DMS114 treated with DMSO at 0.1 percent for 48 hours (cell line): Measurements from ENCODE around the gene CA10.

ENCODE experiments used
- DNase-seq: peaks from one replicate; lab custom pipeline; 2025; ENCODE audit not compliant: unreplicated experiment; lab: John Stamatoyannopoulos, UW

The CA10 gene

GRCh38 chr17:52048137-52048898 is 110.2 kb downstream of the CA10 start:
- DNase-seq = no peak

DNA sequence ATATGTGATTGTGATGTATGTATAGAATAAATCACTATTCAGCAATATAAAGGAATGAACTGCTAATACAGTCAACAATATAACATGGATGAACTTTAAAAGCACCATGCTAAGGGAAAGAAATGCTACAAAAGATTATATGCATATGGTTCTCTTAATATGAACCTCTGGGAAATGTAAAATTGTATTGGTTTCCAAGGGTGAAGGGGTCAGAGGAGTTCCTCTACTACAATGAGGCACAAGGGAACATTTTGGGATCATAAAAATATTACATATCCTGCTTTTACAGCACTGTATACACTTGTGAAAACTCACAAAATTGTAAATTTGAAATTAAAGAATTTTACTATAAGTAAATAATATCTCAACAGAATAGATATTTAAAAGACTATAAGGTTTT is 111.4 kb downstream of the CA10 start:
- no peak for DNase-seq

- DNase-seq = no peak
These were observed 117.3 kb downstream of the CA10 start for GRCh38 chr17:52041123-52041617.

GRCh38 chr17:52036416-52036815 is 122.1 kb downstream of the CA10 start:
- no peak for DNase-seq

DNA sequence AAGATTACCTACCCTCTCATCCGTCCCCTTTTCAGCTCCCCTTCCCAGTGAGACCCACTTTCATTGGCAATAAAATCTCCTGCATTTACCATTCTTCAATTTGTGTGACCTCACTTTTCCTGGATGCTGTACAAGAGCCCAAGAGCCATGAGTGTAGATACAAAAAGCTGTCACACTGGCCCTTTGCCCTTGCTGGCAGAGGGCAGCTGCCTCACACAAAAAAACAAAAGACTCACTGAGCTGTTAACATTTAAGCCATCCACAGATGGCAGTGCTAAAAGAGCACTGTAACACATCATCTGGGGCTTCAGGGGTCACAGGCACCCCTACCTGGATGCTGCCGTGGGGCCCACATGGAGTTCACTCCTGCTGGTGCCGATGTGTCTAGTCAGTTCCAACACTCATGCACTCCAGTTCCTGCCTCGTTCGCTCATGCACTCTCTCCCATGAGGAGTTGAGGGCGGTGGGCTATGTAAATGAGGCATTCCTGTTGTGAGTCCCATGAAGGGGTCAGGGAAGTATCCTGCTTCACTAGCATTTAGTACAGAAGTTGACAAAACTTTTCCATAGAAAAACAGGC is 123.1 kb downstream of the CA10 start:
- no peak for DNase-seq

GRCh38 chr17:52032454-52032853 is 126.1 kb downstream of the CA10 start:
- no peak for DNase-seq

GRCh38 chr17:52030052-52030451 is 128.5 kb downstream of the CA10 start:
- no peak for DNase-seq

GRCh38 chr17:52027620-52028295 is 130.8 kb downstream of the CA10 start:
- no peak for DNase-seq

- DNase-seq = no peak
These were observed 131.4 kb downstream of the CA10 start for GRCh38 chr17:52027081-52027480.

DNA sequence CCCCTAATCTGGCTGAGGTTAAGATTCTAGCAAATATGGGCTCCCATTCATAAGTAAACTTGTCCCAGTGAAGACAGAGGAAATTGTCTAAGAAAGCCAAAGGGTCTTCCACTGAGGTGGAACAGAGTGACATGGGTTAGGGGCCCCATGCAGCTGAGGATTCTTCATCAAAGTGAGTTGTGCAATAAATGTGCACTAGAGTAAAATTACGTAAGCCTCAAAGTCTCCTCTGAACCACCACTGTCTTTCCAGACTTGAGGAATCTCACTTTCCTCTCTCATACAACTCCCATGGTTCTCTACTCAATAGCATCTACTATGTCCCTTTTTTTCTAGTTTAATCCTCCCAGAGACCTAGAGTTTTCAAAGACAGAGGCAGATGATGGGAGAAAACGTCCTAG is 132.4 kb downstream of the CA10 start:
- no peak for DNase-seq

DNA sequence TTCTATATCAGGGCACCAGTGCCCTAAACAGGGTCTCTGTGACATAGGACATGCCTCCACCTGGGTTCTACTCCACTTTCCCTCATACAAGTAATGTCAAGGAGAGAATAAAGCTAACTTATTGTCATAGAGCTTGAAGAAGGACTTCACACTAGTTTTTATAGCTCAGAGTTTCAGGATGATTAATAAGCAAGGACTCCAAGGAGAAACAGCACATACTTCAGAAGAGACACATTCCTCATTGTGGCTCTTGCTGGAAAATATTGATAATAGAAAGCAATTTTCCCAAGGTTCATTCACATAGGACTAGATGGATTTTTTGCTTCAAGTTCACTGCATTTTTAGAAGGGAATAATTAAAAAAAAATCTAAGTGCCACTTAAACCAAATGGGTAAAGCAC is 133.3 kb downstream of the CA10 start:
- no peak for DNase-seq

- DNase-seq = no peak
These were observed 134.1 kb downstream of the CA10 start for GRCh38 chr17:52024300-52024870.

- no peak for DNase-seq
These were observed 147.4 kb downstream of the CA10 start for GRCh38 chr17:52011064-52011463.

GRCh38 chr17:51999654-52000053 is 158.9 kb downstream of the CA10 start:
- DNase-seq = no peak

GRCh38 chr17:51997723-51998122 is 160.8 kb downstream of the CA10 start:
- no peak for DNase-seq

GRCh38 chr17:51995797-51996403 is 162.6 kb downstream of the CA10 start:
- DNase-seq = no peak

DNA sequence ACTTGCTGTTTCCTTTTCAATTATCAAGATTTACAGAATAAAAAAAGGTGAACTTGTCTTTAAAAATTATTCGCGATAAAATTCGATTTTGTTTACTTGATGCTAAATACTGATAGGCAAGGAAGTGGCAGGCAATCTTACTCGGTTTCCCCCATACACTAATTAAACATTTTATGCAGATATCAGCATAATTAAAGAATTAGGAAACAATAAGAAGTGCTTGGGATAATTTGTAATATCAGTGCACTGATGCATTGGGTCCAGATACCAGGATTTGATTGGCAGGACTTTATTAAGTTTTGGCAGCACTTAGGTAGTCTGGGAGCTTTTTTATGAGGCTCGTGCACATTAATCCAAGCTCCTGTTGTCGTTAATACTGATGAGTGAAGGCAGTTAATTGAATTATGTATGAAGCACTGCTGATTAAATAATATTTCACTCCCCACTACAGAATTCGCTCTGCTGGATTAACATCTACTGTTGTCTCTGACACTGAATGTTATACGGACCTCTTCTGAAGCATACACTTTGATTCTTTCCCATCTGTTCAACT is 165.6 kb downstream of the CA10 start:
- DNase-seq = no peak

DNA sequence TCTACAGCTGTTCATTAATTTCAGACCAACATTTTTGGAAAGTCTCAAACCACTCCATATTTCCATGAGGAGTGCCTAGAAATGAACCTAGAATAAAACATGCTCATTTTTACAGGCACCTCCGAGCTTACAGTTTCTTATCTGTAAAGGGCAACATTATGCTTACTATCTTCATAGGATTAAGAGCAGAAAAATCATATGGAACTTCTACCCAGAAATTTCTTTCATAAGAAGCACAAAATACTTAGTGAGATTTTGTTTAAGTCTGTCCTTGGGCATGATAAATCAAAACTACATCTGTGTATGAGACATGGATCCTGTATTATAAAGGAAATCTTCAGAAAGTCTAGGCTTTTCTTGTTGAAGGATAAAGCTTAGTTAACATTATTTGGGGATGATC is 187.4 kb downstream of the CA10 start:
- no peak for DNase-seq

DNA sequence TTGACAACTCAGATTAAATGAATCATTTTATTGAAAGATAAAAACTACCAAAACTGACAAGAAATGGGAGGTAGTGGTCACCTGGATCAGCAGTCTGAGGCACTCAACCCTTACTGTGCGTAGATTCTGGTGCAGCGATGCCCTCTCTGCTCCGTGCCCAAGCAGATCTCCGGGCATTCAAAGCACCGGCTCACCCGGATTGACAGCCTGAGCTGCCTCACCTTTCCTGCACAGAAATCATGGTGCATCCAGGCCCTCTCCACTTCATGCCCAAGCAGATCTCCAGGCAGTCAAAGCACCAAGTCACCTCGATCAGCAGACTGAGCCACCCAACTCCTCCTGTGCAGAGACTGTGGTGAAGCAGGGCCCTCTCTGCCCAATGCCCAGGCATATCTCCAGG is 196.8 kb downstream of the CA10 start:
- DNase-seq = no peak

DNA sequence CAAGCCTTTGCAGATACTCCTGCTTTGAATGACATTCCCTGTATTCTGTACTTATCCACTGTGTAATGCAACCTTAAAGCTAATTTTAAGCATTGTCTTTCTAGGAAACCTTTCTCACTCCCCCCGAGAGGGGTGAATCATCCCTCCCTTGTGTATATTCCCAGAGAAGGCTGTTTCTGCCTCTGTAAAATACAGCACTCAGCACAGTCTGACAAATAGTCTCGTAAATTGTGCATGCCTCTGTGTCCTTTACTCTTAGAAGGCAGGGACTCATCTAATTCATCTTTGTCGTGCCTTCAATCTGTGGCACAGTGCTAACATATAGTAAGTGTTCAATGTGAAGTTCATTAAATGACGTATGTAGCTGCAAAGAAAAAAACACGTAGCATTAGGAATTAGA is 200.7 kb downstream of the CA10 start:
- no peak for DNase-seq

DNA sequence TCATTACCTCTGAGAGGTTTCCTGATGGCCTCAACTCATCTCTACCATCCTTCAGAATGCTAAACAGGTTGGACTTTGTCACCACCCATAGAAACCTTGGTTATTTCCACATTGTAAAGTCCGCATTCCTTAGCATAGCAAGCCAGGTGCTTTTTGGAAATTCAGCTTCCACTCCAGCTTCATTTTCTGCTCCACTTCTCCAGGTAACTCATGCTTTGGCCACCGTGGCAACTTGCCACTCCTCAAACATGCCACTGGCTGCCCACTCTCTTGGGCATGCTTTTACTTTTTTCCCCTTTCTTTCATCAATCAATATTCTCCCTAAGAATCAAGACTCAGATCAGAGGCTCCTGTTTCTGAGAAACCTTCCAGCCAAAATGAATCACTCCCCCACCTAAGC is 203.3 kb downstream of the CA10 start:
- no peak for DNase-seq
